GDM1 (cell line): ENCODE results near the gene CYP1A2.

Source experiments
- DNase-seq: peaks from one replicate; lab custom pipeline; 2025; lab: John Stamatoyannopoulos, UW

The CYP1A2 gene

DNA sequence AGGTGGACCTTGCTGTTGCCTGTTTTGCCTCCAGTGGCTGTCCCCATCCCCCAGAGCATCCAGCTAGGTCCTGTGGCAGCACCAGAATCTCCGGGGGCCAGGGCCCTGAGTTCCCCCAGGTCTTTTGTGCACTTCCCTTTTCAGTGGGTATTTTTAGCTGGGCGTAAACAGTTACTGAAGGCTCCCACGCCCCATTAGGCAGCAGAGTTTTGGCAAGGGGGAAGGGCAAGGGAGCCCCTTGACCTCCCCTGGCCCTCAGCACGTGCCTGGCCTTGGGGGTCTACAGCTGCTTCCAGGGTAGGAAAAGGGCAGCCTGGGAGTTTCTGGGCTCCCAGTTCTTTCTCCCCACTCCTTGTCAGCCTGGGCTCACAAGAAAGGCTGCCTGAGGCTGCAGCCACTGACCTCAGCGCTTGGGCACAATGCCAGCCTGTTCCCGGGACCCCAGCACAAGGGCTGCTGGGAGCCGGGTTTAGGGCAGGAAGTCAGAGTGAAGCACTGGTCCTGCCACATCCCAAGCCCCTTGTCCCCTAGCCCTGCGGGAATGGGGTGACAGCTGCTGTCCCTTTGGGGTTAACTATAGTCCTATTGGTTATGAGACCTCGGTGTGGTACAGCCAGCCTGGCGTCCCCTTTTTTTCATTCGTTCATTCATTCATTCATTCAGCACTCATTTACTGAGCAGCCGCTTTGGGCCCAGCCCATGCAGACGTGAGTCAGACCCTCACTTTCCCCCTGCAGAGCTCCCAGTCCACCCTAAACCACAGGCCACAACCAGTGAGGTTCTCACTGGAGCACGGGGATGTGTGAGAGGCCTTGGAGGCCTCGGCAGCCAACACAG is 41.7 kb downstream of the CYP1A2 start:
- DNase-seq, result peak; percentile 66

DNA sequence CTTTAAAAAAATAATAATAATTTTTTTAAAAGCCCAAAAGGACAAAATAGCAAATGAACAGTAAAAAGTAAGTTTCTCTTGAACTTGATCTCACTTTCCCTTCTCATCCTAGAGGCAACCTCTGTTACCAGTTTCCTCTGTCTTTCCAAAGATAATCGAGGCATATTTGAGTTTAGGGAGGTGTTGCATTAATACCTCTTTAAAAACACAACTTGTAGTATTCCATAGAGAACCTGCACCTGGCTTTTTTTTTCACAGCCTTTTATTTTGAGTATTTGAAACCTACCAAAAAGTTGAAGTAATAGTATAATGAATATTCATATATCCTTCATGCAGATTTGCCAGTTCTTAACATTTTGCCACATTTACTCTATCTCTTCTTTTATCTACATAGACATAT is 42.4 kb downstream of the CYP1A2 start:
- DNase-seq, result no peak

DNA sequence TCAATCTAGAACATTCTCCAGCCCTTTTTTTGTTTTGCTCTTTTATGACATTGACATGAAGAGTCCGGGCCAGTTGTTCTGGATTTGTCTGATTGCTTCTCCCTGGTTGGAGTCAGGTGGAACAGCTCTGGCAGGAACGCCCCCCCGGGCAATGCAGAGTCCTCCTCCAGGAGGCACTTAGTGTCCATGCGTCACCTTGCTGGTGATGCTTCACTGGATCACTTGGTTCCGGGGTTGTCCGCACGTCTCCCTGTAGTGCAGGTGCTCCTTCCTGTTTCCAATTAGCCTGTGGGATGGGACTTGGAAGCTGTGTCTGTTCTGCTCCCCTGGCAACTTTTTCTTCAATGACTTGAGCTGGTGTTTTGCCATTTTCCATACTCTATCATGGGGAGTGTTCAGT is 43.0 kb downstream of the CYP1A2 start:
- no peak for DNase-seq

- no peak for DNase-seq
Measured at GRCh38 chr15:74792227-74793016, 43.8 kb downstream of the CYP1A2 start.

GRCh38 chr15:74793135-74794028 is 44.7 kb downstream of the CYP1A2 start:
- peak; percentile 27 for DNase-seq

- DNase-seq, result no peak
Measured at GRCh38 chr15:74794248-74794969, 45.8 kb downstream of the CYP1A2 start.

- no peak for DNase-seq
Measured at GRCh38 chr15:74794970-74795349, 46.3 kb downstream of the CYP1A2 start.

DNA sequence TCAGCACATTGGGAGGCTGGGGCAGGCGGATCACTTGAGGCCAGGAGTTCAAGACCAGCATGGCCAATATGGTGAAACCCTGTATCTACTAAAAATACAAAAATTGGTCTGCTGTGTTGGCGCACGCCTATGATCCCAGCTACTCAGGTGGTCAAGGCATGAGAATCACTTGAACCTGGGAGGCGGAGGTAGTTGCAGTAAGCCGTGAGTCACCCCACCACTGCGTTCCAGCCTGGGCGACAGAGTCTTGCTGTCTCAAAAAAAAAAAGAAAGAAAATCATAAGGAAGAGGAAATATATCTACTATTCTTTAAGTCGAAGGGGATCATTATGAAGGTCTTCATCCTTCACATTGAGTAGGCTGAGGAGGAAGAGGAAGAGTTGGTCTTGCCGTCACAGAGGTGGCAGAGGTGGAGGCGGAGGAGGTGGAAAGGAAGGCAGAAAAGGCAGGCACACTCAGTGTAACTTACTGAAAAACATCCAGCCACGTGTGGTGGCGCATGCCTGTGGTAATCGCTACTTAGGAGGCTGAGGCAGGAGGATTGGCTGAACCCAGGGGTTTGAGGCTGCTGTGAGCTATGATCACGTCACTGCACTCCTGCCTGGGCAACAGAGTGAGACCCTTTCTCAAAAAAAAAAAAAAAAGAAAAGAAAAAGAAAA is 47.5 kb downstream of the CYP1A2 start:
- DNase-seq, result no peak

GRCh38 chr15:74798388-74799254 is 50.0 kb downstream of the CYP1A2 start:
- DNase-seq, result no peak

DNA sequence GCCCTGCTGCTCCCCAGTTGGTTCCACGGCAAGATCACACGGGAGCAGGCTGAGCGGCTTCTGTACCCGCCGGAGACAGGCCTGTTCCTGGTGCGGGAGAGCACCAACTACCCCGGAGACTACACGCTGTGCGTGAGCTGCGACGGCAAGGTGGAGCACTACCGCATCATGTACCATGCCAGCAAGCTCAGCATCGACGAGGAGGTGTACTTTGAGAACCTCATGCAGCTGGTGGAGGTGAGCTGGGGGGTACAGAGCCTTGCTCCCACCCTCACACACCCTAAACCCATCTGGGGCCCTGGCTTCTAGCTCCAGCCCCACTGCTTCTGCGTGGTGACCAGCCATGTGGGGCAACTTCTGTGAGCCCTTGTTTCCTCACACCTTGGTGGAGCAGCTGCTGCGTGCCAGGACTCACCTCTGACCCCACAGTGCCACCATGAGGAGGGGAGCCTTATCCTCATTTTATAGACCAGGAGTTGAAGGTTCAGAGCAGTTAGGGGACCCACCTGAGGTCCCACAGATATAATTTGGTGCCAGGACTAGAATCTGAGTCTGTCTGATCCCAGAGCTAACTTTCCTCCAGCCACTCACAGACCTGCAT is 50.7 kb downstream of the CYP1A2 start:
- no peak for DNase-seq

DNA sequence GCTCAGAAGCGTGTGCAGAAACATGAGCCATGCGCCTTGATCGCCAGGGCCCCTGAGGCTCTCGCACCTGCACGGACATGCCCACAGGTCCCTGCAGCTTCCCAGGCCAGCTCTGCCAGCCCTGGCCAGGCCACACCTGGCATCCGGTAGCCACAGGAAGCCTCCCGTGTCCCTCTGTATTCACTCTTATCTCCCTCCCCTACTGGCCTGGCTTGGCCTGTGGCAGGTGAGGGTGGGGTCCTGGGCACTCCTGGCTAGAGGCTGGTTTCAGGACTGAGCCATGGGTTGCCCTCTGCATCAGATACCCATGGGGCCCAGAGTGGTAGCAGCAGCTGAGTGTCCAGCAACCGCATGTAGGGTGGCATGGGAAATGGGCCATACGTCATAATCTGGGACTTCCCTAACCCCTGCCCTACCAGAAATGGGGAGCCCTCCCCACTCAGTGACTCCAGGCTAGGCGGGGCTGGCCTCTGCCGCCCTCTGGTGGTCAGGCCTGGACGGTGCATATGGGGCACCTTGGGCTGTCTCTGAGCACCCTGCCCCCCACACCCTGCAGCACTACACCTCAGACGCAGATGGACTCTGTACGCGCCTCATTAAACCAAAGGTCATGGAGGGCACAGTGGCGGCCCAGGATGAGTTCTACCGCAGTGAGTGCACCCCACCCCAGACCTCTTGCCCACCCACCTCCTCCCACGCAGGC is 51.4 kb downstream of the CYP1A2 start:
- peak; percentile 64 for DNase-seq

DNA sequence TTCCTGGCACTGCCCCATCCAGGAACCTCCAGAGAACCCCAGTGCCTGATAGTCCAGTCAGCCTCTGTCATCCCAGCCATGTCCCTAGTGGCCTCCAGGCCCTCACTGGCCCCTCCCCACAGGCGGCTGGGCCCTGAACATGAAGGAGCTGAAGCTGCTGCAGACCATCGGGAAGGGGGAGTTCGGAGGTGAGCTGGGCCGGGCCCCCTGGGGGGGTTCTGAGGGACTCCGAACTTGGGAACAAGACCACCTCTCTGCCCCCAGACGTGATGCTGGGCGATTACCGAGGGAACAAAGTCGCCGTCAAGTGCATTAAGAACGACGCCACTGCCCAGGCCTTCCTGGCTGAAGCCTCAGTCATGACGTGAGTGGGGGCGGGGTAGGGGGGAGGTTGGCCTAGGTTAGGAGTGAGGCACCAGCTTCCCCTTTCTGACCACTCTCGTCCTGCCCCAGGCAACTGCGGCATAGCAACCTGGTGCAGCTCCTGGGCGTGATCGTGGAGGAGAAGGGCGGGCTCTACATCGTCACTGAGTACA is 52.0 kb downstream of the CYP1A2 start:
- DNase-seq, result no peak

- DNase-seq, result no peak
Measured at GRCh38 chr15:74801311-74801997, 52.8 kb downstream of the CYP1A2 start.

DNA sequence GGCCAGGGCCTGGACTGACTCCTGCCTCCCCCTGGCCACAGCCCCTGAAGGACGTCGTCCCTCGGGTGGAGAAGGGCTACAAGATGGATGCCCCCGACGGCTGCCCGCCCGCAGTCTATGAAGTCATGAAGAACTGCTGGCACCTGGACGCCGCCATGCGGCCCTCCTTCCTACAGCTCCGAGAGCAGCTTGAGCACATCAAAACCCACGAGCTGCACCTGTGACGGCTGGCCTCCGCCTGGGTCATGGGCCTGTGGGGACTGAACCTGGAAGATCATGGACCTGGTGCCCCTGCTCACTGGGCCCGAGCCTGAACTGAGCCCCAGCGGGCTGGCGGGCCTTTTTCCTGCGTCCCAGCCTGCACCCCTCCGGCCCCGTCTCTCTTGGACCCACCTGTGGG is 53.6 kb downstream of the CYP1A2 start:
- DNase-seq, result no peak

DNA sequence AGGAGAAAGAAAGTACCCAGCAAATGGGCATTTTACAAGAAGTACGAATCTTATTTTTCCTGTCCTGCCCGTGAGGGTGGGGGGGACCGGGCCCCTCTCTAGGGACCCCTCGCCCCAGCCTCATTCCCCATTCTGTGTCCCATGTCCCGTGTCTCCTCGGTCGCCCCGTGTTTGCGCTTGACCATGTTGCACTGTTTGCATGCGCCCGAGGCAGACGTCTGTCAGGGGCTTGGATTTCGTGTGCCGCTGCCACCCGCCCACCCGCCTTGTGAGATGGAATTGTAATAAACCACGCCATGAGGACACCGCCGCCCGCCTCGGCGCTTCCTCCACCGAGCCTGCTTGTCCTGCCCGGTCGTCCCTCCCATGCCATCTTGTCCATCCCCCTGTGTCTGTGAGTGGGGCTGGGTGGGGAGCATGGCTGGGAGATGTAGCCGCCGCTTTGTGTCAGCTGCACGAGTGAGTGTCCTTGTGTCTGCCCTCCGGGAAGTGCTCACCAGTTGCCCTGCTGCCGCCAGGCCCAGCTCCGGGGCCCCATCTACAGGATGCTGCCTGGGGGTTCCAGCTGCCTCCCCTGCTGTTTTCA is 54.3 kb downstream of the CYP1A2 start:
- DNase-seq, result no peak

- DNase-seq, result no peak
Measured at GRCh38 chr15:74804935-74805334, 56.3 kb downstream of the CYP1A2 start.
